Activated CD4-positive, alpha-beta T cell treated with anti-CD3 and anti-CD28 coated beads, Interleukin-2, amount 10 ng/mL, durations not matched to agents 24 days and 14 days (primary cell): ENCODE measurements around the gene KRT4. TPM values are rescaled to one million over a fixed set of nuclear protein-coding genes. Genes with fewer than 3 reads are reported as not detected.

Experiments used
- DNase-seq: peaks from one replicate; pipeline ENCODE4 v3.0.0; 2022
- H3K27ac Mint-ChIP-seq: one replicate; pipeline ENCODE4 v1.8.0; 2022; ENCODE audit warnings: mild to moderate bottlenecking, mixed read lengths
- H3K27me3 Mint-ChIP-seq: one replicate; pipeline ENCODE4 v1.8.0; 2022; ENCODE audit warnings: mixed read lengths
- H3K36me3 Mint-ChIP-seq: one replicate; pipeline ENCODE4 v1.8.0; 2022; ENCODE audit warnings: low read depth, mild to moderate bottlenecking, mixed read lengths
- H3K4me1 Mint-ChIP-seq: one replicate; pipeline ENCODE4 v1.8.0; 2021; ENCODE audit warnings: mixed read lengths
- H3K4me3 Mint-ChIP-seq: one replicate; pipeline ENCODE4 v1.8.0; 2022; ENCODE audit warnings: mild to moderate bottlenecking, moderate library complexity, mixed read lengths
- H3K9me3 Mint-ChIP-seq: one replicate; pipeline ENCODE4 v1.8.0; 2021; ENCODE audit warnings: mixed read lengths
- intact Hi-C: fragments of 100-400 bp; cut with micrococcal nuclease; formaldehyde crosslinking; loops from one replicate; pipeline ENCODE4 v1.15.1; 2023
- total RNA-seq: library from RNA; stranded (reverse); gene quantifications from 2 replicates; pipeline ENCODE4 v1.2.3, GENCODE V29; 2022

The KRT4 gene
- total RNA-seq, 1 donor from 2014 or later: not detected

DNA sequence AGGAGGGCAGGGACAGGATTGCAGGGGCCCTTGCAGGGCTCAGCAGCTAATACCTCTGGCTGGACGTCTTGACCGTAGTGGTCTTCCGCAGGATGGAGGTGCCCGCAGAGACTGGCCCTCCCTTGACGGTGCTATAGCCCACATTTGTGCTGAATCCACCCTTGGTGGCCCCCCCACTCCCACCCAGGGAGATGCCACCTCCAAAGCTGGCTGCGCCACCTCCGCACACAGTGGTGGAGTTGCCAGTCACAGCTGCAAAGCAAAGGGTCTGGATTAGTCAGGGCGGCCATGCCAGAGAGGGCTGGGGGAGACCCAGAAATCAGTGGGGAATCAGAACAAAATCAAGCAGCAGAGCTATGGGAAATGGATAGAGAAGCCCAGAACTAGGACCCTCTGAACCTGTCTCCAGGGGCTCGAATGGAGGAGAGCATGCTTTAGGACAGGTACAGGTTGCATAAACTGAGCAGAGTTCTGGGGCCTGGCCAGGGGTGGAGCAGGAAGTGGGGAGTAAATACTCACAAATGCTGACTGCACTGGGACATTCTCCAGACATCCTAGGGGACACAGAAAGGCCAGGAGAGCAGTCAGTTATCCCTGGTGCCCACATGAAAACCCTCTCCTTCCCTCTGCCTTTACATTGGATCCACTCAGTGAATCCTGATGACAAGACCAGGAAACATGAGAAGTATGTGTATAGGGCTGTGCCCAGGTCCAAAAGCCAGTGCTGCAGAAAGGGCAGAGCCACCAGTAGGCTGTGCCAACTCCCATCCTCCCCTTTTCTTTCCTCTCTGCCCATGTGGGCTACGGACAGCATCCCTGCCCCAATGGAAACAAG lies 8.1 kb upstream of the KRT4 start:
- Mint-ChIP-seq H3K9me3 (no peaks in the 10 kb centered on the region), H3K36me3 (no peaks in the 10 kb centered on the region), H3K4me3 (no peak overlapping the region), H3K27ac (no peak overlapping the region), H3K4me1 (no peaks in the 10 kb centered on the region), H3K27me3 (peaks cover 3% of the 10 kb centered on the region)
- intact Hi-C loops: no loop called here
- no peak for DNase-seq

GRCh38 chr12:52821071-52821730 lies 7.3 kb upstream of the KRT4 start:
- intact Hi-C loops: no loop called here
- H3K9me3 Mint-ChIP-seq: no peaks in the 10 kb centered on the region
- no peak overlapping the region for H3K4me3 Mint-ChIP-seq
- no peak overlapping the region for H3K27ac Mint-ChIP-seq
- no peaks in the 10 kb centered on the region for H3K4me1 Mint-ChIP-seq
- DNase-seq: no peak
- no peaks in the 10 kb centered on the region for H3K36me3 Mint-ChIP-seq
- peaks cover 3% of the 10 kb centered on the region for H3K27me3 Mint-ChIP-seq

GRCh38 chr12:52820521-52820920 lies 6.6 kb upstream of the KRT4 start:
- Mint-ChIP-seq H3K4me3 (no peak overlapping the region), H3K4me1 (no peaks in the 10 kb centered on the region), H3K9me3 (no peaks in the 10 kb centered on the region), H3K27ac (no peak overlapping the region), H3K36me3 (no peaks in the 10 kb centered on the region), H3K27me3 (peaks cover 3% of the 10 kb centered on the region)
- intact Hi-C loops: no loop called here
- no peak for DNase-seq

- intact Hi-C loops: no loop called here
- H3K9me3 Mint-ChIP-seq: no peaks in the 10 kb centered on the region
- H3K4me1 Mint-ChIP-seq: no peaks in the 10 kb centered on the region
- no peak overlapping the region for H3K4me3 Mint-ChIP-seq
- peaks cover 3% of the 10 kb centered on the region for H3K27me3 Mint-ChIP-seq
- DNase-seq: no peak
- H3K36me3 Mint-ChIP-seq: no peaks in the 10 kb centered on the region
- no peak overlapping the region for H3K27ac Mint-ChIP-seq
These were observed 6.0 kb upstream of the KRT4 start for GRCh38 chr12:52819731-52820510.

- intact Hi-C loops: no loop called here
- Mint-ChIP-seq H3K27ac (no peak overlapping the region), H3K4me3 (no peak overlapping the region), H3K27me3 (peaks cover 5% of the 10 kb centered on the region), H3K36me3 (no peaks in the 10 kb centered on the region), H3K4me1 (no peaks in the 10 kb centered on the region), H3K9me3 (no peaks in the 10 kb centered on the region)
- DNase-seq: no peak
These were observed 5.0 kb upstream of the KRT4 start for GRCh38 chr12:52818887-52819420.

- Mint-ChIP-seq H3K36me3 (no peaks in the 10 kb centered on the region), H3K4me3 (no peak overlapping the region), H3K27ac (no peak overlapping the region), H3K27me3 (peaks cover 5% of the 10 kb centered on the region), H3K4me1 (no peaks in the 10 kb centered on the region), H3K9me3 (no peaks in the 10 kb centered on the region)
- intact Hi-C loops: no loop called here
- DNase-seq: no peak
These were observed 4.5 kb upstream of the KRT4 start for GRCh38 chr12:52818388-52818787.

DNA sequence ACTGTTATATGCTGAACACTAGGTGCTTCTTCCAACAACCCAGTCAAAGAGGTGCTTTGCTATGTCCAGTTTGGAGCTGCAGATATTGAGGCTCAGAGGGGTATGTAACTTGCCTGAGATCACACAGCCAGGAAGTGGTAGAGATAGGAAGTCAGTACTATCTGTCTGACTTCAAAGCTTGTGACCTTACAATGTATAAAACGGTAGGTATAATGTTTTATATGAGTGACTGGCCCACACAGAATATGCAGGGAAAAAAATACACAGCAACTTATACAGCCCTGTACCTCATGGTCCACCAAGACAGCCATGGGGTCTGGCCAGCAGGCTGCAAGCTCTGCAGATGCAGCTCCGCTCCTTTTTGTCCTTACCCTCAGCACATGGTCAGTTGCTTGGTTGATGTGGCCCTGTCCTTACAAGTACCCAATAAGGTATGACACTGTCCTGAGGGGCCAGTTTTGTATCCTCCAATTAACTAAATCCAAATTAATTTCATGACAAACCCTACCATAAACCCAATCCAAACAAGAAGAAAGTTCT lies 3.9 kb upstream of the KRT4 start:
- Mint-ChIP-seq H3K9me3 (no peaks in the 10 kb centered on the region), H3K4me1 (no peaks in the 10 kb centered on the region), H3K4me3 (no peak overlapping the region), H3K27me3 (peaks cover 2% of the 10 kb centered on the region), H3K27ac (no peak overlapping the region), H3K36me3 (no peaks in the 10 kb centered on the region)
- DNase-seq: no peak
- intact Hi-C loops: no loop called here

DNA sequence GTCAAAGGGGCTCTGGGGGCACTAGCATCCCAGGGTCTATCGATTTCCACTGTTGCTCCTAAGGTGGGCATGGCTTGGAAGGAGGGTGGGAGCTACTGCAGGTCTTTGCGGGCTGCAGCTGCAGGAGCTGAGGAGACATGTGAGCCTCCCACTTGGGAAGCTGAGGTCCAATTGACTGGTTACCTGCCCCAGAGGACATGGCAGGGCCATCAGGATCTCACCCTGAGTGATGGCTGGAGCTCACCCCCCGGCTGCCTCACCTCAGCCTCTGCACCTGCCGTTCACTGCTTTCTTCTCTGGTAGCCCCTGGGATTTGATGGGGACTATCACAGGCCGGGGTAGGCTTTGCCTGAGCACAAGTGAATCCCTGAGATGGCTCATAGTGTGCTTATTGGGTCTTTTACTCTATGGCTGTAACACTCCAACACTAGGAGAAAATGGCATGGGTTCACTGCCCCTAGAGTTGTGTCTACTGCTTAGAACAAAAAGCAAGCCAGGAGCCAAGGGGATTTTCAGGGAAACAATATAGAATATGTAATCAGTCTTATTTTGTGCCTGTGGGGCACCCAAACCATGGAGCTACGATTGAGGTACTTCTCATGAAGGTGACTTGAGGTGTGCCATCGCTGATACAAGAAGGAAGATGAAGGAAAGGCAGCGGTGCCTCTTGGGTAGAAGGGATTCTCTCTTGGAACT lies 3.2 kb upstream of the KRT4 start:
- Mint-ChIP-seq H3K36me3 (no peaks in the 10 kb centered on the region), H3K4me3 (no peak overlapping the region), H3K27ac (no peak overlapping the region), H3K9me3 (no peaks in the 10 kb centered on the region), H3K4me1 (no peaks in the 10 kb centered on the region), H3K27me3 (peaks cover 2% of the 10 kb centered on the region)
- intact Hi-C loops: no loop called here
- DNase-seq: no peak

GRCh38 chr12:52815676-52816588 lies 2.0 kb upstream of the KRT4 start:
- Mint-ChIP-seq H3K9me3 (no peaks in the 10 kb centered on the region), H3K36me3 (no peaks in the 10 kb centered on the region), H3K4me1 (no peaks in the 10 kb centered on the region), H3K27ac (no peak overlapping the region), H3K27me3 (peaks cover 2% of the 10 kb centered on the region), H3K4me3 (no peak overlapping the region)
- DNase-seq: no peak
- intact Hi-C loops: no loop called here

DNA sequence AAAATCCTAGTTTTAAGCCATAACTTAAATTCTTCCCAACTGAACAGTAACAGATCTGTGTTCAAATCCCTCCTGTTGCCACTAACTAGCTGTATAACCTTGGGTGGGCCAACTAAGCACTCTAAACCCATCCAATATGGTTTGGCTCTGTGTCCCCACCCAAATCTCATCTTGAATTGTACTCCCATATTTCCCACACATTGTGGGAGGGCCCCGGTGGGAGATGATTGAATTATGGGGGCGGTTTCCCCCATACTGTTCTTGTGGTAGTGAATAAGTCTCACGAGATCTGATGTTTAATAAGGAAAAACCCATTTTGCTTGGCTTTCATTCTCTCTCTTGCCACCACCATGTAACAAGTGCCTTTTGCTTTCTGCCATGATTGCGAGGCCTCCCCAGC lies 1.2 kb upstream of the KRT4 start:
- Mint-ChIP-seq H3K36me3 (no peaks in the 10 kb centered on the region), H3K27me3 (peaks cover 5% of the 10 kb centered on the region), H3K4me3 (no peak overlapping the region), H3K4me1 (no peaks in the 10 kb centered on the region), H3K27ac (no peak overlapping the region), H3K9me3 (no peaks in the 10 kb centered on the region)
- no peak for DNase-seq
- intact Hi-C loops: no loop called here

DNA sequence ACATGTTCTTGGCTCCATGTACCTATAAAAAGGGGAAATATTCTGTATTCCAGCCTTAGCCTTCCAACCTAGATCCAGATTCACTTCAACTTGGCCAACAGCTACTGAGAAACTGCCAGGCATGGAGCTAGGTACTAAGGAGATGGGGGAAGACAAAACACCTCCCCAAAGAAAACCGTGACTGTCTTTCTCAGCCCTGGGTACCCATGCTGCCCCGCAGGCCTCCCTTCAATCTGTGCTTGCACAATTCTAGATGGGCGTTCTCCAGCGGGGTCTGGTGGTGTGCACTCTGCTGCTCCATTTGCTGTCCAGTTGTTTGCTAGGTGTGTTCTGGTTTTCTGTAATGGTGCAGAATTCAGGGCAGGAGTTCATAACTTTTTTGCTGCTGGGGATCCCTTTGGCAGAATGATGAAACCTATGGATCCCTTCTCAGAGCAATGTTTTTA lies 817 bp upstream of the KRT4 start:
- DNase-seq: no peak
- Mint-ChIP-seq H3K9me3 (no peaks in the 10 kb centered on the region), H3K27me3 (peaks cover 5% of the 10 kb centered on the region), H3K4me3 (no peak overlapping the region), H3K36me3 (no peaks in the 10 kb centered on the region), H3K27ac (no peak overlapping the region), H3K4me1 (no peaks in the 10 kb centered on the region)
- intact Hi-C loops: no loop called here

GRCh38 chr12:52813203-52813819 lies 605 bp downstream of the KRT4 start:
- H3K9me3 Mint-ChIP-seq: no peaks in the 10 kb centered on the region
- intact Hi-C loops: no loop called here

More at GRCh38 chr12:52813203-52813819, 605 bp downstream of the KRT4 start:
- H3K27ac Mint-ChIP-seq: no peak overlapping the region
- H3K4me3 Mint-ChIP-seq: no peak overlapping the region
- DNase-seq: no peak
- no peaks in the 10 kb centered on the region for H3K4me1 Mint-ChIP-seq
- peaks cover 5% of the 10 kb centered on the region for H3K27me3 Mint-ChIP-seq
- no peaks in the 10 kb centered on the region for H3K36me3 Mint-ChIP-seq
